Myocyte (in vitro differentiated cells): ENCODE results near the gene NENF. TPM values are rescaled to one million over a fixed set of nuclear protein-coding genes. Genes with fewer than 3 reads are reported as not detected.
"Not testable (repeated sequence)": the region's sequence is repeated elsewhere in the genome, so short reads cannot be mapped to it uniquely, and the experiment has no call there.

ENCODE experiments used
- DNase-seq: peaks from one replicate; pipeline ENCODE4 v3.0.0-alpha.2; 2012; ENCODE audit warnings: low read depth
- total RNA-seq: library from RNA; depleted of rRNA; stranded (reverse); fragments of >200 nt; gene quantifications from 2 replicates; pipeline ENCODE4 v1.2.3, GENCODE V29; 2014

NENF gene
- total RNA-seq, 1 donor from 2014 or later: 58.7 TPM

DNA sequence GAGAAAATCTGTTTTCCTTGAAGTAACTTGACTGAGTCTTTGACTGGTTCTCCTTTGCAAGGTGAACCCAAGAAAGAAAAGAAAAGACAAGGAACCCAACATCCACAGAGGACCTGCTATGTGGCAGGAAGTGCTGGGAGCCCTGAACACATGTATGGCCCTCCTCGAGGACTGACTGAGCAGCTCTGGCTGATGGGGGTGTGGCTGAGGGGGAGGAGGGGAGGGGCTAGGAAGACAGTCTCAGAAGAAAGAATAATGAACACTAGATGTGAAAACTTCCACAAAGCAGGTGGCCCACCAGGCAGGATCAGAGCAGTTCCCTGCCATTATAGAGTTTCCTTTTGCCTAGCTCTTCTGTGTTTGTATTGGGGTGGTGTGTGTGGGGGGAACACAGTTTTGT, 26.1 kb downstream of the NENF start:
- DNase-seq: no peak

DNA sequence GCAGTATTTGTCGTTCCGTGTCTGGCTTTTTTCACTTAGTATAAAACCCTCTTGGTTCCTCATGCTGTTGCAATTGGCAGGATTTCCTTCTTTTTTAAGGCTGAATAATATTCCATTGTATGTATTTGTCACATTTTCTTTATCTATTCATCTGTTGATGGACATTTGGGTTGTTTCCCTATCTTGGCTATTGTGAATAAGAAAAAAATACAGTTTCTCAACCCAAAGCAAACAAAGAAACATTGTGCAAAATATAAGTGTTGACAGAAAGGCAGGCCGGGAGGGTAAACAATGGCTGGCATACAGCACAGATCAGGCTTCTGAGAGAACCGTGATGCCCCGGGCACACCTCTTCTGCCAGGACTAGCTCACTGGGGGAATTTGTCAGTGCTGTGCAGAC, 26.9 kb downstream of the NENF start:
- no peak for DNase-seq

DNA sequence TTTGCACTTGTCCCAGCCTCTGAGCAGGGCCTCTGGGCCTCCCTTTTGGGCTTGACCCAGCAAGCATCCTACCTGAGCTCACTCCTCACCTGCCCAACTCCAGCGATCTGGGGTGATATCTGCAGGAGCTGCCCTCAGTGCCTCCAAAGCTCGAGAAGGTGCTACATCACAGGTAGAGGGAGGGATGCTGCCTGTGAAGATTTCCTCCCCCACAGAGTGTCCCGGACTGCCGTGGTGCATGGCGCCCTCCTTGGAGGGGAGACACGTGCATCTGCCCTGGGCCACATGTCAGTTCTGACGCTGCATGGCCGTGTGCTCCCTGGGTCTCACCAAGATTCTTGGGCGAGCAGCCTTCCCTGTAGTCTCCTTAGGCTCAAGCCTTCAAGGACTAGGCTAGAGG, 27.7 kb downstream of the NENF start:
- no peak for DNase-seq

DNA sequence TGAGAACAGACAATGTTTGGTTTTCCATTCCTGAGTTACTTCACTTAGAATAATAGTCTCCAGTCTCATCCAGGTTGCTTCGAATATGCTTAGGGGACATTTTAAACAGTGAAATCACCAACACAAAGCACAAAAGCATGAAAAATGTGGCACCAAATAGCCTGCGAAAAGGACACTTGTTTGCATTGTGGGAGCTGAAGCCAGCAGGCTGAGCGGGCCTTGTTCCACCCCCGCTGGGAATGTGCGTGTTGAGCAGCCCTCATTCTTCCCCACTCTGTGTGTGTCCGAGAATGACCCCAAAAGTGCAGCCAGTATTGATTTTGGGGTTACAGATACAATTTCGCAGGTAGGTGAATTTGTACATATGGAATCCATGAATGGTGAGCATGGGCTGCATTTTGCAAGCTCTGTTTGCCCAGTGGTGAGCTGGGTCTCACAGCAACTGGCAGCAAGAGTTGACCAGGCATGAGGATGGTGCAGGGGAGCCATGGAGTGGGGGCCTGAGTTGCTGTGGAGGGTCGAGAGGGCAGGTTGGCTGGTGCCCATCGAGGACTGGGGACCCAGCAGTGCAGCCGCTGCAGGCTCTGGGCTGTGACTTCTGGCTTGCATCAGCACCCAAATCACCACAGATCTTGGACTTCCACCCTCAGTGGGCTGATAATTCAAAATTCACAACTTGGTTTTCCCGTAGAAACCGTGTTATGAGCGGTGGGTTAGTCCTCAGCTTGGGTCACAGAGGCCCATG, 29.4 kb downstream of the NENF start:
- DNase-seq: no peak

DNA sequence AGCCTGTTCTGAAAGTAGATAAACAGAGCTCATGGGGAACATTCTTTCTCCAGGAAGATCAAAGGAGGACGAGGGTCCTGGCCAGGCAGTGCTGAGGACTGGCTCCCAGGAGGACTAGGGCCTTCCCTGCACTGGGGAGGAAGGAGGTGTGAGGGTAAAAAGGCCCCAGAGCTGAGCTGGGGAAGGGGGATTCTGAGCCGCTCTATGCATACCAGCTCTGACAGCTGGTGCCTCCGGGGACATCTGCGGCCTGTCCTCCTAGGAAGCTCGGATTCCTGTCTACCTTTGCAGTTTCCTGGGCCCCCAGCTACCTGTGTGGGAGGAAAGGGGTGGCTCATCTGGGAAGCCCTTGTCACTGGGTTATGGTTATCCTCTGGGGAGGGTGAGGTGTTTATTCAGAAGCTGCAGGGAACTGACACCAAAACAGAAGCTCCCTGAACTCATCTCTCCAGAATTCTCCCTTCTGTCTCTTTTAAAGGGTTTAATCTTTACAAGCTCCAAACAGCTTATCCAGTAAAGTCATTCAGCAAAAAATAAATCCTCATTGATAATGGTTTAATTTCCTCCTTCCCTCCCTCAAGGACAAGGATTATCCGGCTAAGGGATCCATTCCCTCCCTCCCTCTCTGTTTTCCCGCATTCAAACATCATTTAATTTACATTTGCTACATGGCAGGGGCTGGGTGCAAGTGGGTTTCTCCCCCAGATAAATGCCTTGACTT, 31.0 kb downstream of the NENF start:
- DNase-seq: no peak

DNA sequence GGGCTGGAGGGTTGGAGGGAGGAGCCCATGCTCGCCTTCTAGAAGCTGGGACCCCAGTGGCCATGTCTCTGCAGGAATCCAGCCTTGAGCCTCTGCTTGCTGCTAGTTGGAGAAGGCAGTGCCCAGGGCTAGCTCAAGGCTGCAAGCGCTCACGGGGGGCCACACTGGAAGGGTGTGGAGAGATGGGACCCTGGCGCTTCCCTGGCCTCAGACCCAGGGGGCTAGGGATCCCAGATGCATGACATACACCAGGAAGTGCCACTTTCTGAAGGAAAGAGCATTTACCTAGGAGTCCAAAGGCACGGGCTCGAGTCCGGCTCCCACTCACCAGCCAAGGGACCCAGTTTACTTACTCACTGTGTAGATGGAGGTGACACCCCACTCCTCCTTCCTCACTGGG, 32.6 kb downstream of the NENF start:
- no peak for DNase-seq

DNA sequence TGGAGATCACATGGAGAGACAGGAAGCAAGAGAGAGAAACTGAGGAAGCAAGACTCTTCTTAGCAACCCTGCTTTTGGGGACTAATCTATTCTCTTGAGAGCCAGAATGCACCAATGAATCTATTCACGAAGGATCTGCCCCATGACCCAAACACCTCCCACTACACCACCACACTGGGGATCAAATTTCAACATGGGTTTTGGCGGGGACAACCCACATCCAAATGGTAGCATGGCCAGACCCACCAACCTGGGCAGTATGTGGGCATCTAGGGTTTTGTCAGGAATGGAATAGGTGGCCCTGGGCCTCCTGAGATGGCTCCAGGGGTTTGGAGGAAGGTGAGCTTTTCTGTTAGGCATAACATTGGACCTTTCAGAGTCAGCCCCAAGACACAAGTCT, 33.7 kb downstream of the NENF start:
- DNase-seq: no peak

DNA sequence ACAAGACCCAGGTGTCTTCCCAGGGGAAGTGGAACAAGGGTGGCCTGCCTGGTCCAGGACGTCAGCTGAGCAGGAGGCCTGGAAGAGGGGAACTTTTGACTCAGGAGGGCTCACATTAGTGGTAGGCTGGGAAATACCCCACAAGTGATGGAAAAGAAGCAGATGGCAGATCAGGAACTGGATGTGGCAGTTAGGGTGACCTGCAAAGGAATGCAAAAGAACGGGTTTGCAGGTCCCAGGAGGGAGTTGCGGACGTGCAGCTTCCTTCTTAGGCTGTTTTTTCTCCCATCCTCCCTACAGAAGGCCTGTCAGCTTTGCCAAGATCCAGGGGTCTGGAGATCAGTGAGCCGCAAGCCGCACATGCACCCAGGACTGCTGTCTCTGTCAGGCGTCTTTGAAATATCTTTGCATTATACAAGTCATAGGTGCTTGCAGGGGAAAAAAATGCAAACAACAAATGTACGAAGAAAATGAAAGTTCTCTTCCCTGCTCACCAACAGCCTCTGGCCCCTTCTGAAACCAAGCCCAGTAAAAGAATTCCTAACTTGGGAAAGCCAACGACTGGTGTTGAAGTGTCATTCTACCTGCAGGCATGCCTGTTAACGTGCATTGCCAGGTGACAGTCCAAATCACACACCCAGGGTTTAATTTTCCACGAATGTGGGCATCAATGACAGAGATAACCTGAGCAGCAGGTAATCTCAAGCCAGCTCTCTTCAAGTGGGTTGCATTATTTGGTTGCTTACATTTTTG, 34.4 kb downstream of the NENF start:
- no peak for DNase-seq

DNA sequence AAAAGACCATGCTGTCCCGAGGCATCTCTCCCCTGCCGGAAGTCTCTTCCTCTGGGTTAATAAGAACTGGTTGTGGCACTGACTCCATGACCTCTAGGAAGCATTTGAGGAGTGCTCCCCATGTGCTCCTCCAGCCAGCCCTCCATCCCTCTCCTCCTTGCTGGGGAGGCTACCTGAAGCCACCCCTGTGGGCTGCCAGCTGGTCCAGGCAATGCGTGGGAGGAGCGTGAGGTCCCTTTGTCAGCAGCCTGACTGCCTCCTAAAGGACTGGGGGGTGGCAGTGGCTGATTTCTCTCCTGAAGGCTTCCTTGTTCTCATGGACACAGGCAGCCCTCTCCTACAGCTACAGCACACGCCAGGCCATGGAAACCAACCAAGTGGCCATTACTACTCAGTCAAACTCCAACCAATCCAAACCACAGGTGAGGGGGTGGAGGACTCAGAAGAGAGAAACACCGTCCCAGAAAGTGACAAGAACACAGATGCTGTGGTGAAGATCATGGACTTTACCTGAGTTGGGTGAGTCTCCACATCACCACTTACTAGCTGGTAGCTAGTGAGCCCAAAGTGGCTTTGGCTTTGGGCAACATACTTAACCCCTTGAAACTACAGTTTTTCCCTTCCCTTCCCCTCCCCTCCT, 35.2 kb downstream of the NENF start:
- no peak for DNase-seq

DNA sequence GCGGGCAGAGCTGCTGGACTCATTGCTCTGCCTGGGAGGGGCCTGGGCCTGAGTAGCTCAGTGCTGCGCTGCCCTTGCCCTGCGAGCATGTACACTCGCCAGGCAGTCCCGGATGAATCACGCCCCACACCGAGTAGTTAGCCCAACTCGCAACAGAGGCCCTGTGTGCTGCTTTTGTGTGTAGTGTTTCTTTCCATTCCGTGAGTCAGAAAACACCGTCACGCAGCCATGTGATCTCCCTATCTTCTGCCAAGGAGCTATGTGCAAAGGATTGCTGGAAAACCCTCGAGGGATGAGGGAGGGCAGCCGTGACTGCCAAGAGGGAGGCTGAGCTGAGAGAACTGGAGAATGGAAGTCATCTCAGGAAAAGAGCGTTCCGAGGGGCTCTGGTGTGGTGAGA, 37.3 kb downstream of the NENF start:
- DNase-seq: peak; percentile 91

DNA sequence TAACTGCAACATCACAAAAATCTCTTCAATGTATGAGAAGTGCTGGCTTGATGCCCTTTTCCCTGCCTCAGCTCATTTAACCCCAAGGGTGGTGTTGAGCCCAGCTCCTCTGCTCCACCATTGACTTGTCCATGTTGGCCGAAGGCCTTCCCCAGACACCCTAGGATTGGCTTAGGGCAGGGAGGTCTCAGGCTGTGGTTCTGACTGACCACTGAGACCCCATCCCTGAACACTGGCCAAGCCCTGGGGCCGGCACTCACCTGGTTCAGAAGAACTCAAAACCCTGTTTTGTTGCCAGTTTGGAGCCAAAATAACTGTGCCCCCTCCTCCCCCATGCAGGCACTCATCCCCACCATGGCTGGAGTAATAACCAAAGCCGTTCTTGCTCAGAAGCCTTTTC, 38.6 kb downstream of the NENF start:
- DNase-seq: no peak

DNA sequence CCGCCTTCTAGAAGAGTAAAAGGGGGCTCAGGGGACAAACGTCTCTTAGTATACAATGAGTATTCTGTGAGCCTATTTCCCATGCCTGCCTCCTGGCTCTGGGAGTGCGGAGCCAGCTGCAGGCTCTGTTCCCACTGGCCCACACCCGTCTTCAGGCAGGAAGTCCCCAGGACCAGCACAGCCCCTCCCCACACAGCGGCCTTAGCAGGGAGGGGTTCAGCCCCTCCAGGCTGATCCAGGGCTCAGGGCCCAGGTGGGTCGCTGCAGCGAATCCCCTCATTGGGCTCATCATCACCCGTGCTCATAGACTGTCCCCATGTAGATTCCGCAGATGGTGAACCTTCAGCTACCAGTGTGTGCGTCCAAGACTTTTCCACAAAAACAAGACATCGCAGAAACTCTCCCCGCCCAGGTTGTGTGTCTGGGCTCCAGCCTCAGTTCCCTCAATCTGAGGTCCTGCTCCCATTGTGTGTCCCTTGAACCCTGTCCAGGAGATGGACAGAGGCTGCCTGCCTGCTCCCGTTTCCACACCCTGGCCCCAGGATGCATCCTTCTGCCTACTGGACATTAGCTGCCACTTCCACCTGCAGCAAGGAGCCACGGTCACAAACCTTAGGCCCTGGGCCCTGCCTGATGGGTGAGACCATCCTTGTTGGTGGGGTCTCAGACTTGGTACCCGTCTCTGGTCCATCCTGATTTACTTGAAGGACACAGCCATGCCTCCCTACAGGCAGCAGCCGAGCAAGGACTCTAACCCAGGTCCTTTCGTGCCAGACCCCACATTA, 39.4 kb downstream of the NENF start:
- DNase-seq: no peak

DNA sequence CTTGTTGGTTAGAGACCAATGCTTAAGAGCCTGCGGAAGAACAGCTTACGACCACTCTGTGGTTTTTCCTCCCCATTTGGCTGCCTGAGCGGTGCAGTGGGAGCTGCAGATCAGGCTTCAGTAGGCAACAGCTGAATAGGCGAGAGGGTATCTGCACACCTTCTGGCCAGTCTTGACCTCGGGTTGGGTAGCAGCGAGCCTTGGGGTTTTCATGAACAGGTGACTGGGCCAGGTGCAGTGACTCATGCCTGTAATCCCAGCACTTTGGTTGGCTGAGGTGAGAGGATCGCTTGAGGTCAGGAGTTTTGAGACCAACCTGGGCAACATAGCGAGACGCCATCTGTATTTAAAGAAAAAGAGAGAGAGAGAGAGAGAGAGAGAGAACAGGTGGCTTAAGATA, 41.0 kb downstream of the NENF start:
- DNase-seq: peak; percentile 62

DNA sequence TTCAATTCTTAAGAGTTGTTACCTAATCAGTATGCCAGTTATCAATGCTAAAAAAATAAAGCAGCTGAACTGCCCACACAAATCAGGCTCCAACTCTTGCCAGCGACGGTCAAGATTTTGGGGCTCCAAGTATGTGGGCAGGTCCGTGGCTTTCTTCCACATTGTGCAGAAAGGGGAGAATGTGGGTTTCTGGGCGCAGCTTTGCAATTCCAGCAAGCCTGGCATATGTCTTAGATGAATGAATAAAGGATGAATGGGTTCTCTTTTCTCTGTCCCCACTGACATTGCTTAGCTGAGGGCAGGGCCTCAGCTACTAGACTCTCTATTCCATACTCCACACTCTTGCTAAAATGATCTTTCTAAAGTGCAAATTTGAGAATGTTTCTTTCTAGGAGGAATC, 42.4 kb downstream of the NENF start:
- no peak for DNase-seq

DNA sequence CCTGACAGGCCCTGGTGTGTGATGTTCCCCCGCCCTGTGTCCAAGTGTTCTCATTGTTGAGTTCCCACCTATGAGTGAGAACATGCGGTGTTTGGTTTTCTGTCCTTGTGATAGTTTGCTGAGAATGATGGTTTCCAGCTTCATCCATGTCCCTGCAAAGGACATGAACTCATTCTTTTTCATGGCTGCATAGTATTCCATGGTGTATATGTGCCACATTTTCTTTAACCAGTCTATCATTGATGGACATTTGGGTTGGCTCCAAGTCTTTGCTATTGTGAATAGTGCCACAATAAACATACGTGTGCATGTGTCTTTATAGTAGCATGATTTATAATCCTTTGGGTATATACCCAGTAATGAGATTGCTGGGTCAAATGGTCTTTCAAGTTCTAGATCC, 43.1 kb downstream of the NENF start:
- DNase-seq: not testable (repeated sequence)

DNA sequence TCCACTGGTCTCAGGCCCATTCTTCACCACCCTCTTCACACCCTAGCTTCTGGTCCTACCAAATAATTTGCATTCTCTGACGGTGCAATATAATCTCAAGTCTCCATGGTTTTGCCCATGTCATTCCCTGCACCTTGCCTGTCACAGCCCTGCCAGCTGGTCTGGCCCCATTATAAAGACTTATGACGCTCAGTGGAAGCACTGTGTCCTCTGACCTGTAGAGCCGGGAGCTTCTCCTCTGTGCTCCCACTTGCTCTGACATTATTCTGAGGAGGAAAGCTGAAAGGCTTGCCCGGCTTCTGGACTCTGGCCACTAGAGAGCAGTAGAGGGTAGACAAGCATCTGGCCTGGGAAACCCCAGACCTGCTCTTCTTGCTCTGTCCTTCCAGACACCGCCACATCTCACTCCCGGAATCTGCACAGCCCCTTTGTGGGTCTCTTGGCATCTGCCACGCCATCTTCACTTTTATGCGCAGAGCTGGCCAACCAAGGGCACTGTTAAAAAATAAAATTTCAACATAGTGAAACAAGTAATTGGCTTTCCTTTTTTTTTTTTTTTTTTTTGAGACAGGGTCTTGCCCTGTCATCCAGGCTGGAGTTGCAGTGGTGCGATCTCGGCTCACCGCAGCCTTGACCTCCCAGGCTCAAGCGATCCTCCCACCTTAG, 44.4 kb downstream of the NENF start:
- peak; percentile 93 for DNase-seq

DNA sequence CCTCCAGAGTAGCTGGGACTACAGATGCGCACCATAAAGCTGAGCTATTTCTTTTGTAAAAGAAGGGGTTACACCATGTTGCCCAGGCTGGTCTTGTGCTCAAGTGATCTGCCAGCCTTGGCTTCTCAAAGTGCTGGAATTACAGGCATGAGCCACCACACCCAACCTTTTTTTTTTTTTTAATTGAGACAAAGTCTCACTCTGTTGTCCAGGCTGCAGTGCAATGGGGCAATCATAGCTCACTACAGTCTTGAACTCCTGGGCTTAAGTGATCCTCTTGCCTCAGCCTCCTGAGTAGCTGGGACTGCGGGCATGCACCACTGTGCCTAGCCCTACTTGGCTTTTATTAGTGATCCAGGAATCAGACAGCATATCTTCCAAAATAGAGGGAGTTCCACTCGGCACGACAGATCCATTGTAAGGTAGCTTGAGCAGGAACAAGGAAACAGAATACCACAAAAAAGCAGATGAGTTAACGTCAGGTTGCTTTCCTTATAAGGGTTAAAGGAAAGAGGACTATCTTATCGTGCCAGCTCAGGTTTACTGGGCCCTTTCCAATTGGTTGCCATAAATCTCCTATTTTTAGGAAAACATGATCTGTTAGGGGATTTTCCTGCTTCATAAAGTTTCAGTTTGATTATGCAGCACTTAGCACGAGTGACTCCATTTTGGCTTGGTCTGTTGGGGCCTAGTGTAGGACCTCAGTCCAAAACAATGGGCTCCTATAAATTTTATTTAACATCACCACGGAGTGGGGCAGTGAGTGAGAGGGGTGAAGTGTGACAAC, 45.2 kb downstream of the NENF start:
- no peak for DNase-seq

DNA sequence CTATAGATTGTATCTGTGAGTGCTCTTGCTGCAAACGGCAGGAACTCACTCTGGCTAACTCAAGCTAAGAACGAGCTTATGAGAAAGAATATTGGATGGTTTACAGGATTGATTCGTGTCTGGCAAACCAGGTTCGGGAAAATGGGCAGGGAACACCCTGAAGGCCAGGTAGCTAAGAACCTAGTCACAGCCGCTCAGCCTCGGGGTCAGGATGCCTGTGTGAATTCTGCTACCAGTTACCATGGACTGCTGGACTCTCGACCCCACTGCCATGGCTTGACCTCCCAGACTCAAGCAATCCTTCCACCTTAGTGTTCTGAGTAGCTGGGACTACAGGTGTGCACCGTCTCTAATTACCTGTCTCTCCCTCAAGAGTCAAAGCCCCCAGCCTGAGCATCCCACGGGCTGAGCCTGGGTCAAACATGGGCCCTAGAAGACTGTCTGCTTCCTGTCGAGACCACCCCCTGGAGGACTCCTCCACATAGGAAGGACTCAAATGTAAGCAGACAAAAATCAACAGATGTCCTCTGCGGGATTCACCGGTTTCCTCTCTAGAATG, 45.8 kb downstream of the NENF start:
- DNase-seq: no peak

DNA sequence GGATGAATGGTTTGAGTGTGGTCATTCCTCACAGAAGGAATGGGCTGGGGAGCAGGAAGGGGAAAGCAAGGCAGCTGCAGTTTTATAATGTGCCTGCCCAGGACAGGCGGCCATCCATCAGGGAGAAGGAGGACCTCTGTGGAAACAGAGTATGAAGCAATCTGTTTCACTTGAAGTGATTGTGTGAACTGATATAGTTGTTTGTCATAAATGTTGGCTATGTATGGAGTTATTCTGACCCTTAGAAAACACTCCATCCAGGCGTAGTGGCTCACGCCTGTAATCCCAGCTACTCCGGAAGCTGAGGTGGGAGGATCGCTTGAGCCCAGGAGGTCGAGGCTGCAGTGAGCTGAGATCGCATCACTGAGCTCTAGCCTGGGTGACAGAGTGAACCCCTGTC, 46.5 kb downstream of the NENF start:
- no peak for DNase-seq
